K562 (cell line): ENCODE data around the gene CD82. TPM values are rescaled to one million over a fixed set of nuclear protein-coding genes. Genes with fewer than 3 reads are reported as not detected.

ENCODE experiments used
- ATAC-seq: fragments of 200-7000 bp; cut with Tn5 transposase; 3 replicates; pipeline ENCODE4 v1.9.1; 2020; ENCODE audit warnings: moderate library complexity
- BruUV-seq: library from RNA; stranded (reverse); fragments of 400-500 nt; replicated peaks from 2 replicates; lab custom pipeline; 2021; lab: Mats Ljungman, UMichigan
- CTCF ChIA-PET: fragments of 300-600 bp; formaldehyde crosslinking; extraction: SDS; loops from one replicate; lab custom pipeline; 2021; ENCODE audit warnings: low intra/inter-chr PET ratio; lab: Yijun Ruan, JAX
- POLR2A ChIA-PET: fragments of 300-600, 350-650 bp; sonication (Branson Sonifier 250); formaldehyde crosslinking; extraction: SDS; loops from one replicate; lab custom pipeline; 2021; ENCODE audit warnings: antibody characterized with exemption, inconsistent platforms; lab: Yijun Ruan, JAX
- DNase-seq, 4 experiments: peaks; one replicate each; pipeline versions ENCODE4 v3.0.0 to v3.0.0-alpha.2; 2011 to 2018; ENCODE audit warnings: low spot score in 3 of 4, mixed read lengths in 3 of 4; ENCODE audit errors: extremely low read depth in 1 of 4
- FAIRE-seq: peaks from 2 replicates; lab custom pipeline; 2011; peaks lifted over from hg19 to GRCh38; lab: Jason Lieb, UNC
- H2AFZ ChIP-seq: 2 replicates; pipeline ENCODE4 v1.6.0; 2011; ENCODE audit warnings: low read depth, low read length, control low read depth, inconsistent platforms
- H3K27ac ChIP-seq: fragments of 200-600 bp; 3 replicates; pipeline ENCODE4 v1.8.0; 2011; ENCODE audit warnings: low read depth, mild to moderate bottlenecking, control low read depth, inconsistent platforms, low read length, moderate library complexity, mixed read lengths; ENCODE audit errors: extremely low read depth
- H3K27me3 ChIP-seq, 2 experiments: fragments of 300-600 bp in 1 of 2; 2 replicates in 1 of 2; 3 replicates in 1 of 2; pipeline versions ENCODE4 v1.6.0 to v1.8.0; 2011; ENCODE audit warnings: inconsistent platforms in 2 of 2, low read length in 2 of 2, mild to moderate bottlenecking in 1 of 2, mixed read lengths in 1 of 2, moderate library complexity in 1 of 2; ENCODE audit not compliant: control insufficient read depth in 2 of 2, insufficient read depth in 2 of 2
- H3K36me3 ChIP-seq: fragments of 300-600 bp; 3 replicates; pipeline ENCODE4 v1.8.0; 2011; ENCODE audit warnings: mild to moderate bottlenecking, low read length, inconsistent platforms; ENCODE audit not compliant: control insufficient read depth, insufficient read depth
- H3K4me1 ChIP-seq, 2 experiments: fragments of 200-600 bp in 1 of 2; replicated peaks in 1 of 2; 2 replicates in 1 of 2; 3 replicates in 1 of 2; pipeline versions ENCODE4 v1.5.1 to v1.8.0; 2011; ENCODE audit warnings: inconsistent platforms in 2 of 2, low read length in 2 of 2, mild to moderate bottlenecking in 1 of 2, mixed read lengths in 1 of 2, moderate library complexity in 1 of 2; ENCODE audit not compliant: control insufficient read depth in 2 of 2, insufficient read depth in 2 of 2
- H3K4me2 ChIP-seq: 2 replicates; pipeline ENCODE4 v1.6.1; 2011; ENCODE audit warnings: low read length, control low read depth, inconsistent platforms, mixed read lengths; ENCODE audit not compliant: insufficient read depth
- H3K4me3 ChIP-seq: fragments of 200-600 bp; sonication (generic), shearing (Covaris generic); 2 replicates; pipeline ENCODE4 v1.5.1; 2016; ENCODE audit warnings: control low read depth, inconsistent platforms
- H3K79me2 ChIP-seq: fragments of 200-600 bp; 3 replicates; pipeline ENCODE4 v1.8.0; 2011; ENCODE audit warnings: low read length, inconsistent platforms; ENCODE audit not compliant: control insufficient read depth, insufficient read depth
- H3K9ac ChIP-seq, 2 experiments: 2 replicates each; pipeline versions ENCODE4 v1.6.0 to v1.6.1; 2011; ENCODE audit warnings: low read depth in 2 of 2, low read length in 2 of 2, control low read depth in 1 of 2, inconsistent platforms in 1 of 2, mild to moderate bottlenecking in 1 of 2, mixed read lengths in 1 of 2; ENCODE audit not compliant: insufficient read depth in 1 of 2
- H3K9me1 ChIP-seq: one replicate; pipeline ENCODE4 v1.6.0; 2011; ENCODE audit warnings: inconsistent platforms, mild to moderate bottlenecking, low read length, moderate library complexity; ENCODE audit not compliant: control insufficient read depth, insufficient read depth
- H3K9me3 ChIP-seq: replicated peaks from 2 replicates; pipeline ENCODE4 v1.5.1; 2011; ENCODE audit warnings: low read depth, low read length, inconsistent platforms; ENCODE audit not compliant: control insufficient read depth, insufficient read depth
- H4K20me1 ChIP-seq: replicated peaks from 2 replicates; pipeline ENCODE4 v1.6.1; 2011; ENCODE audit warnings: low read length, inconsistent platforms, mixed read lengths; ENCODE audit not compliant: control insufficient read depth, insufficient read depth
- CAMTA2 ChIP-seq: fragments of 250-450 bp; sonication (Bioruptor Pico); conservative IDR thresholded peaks from 2 replicates; pipeline ENCODE4 v1.5.1; 2022
- CCNT2 ChIP-seq: IDR thresholded peaks from 2 replicates; pipeline ENCODE4 v1.6.1; 2011; ENCODE audit warnings: borderline replicate concordance, low read depth, mild to moderate bottlenecking, moderate library complexity, mixed read lengths, low read length; ENCODE audit not compliant: insufficient read length; ENCODE audit errors: extremely low read depth
- CHAMP1 ChIP-seq: fragments of 450-650 bp; IDR thresholded peaks from 2 replicates; pipeline ENCODE4 v1.6.1; 2016; ENCODE audit warnings: mild to moderate bottlenecking
- CHD1 ChIP-seq: fragments of 200-600 bp; sonication (generic); IDR thresholded peaks from one replicate; pipeline ENCODE4 v1.6.1; 2012; ENCODE audit warnings: mild to moderate bottlenecking, moderate library complexity, low read length, inconsistent platforms
- FOXA3 ChIP-seq, 2 experiments: fragments of 450-650 bp in 1 of 2; sonication (generic) in 1 of 2; formaldehyde crosslinking; IDR thresholded peaks in 1 of 2; conservative IDR thresholded peaks in 1 of 2; 2 replicates each; pipeline versions ENCODE4 v1.4.0 to v1.8.0; 2020 to 2022; ENCODE audit warnings: mild to moderate bottlenecking in 2 of 2, missing genetic modification reagents in 1 of 2
- ILK ChIP-seq: fragments of 450-650 bp; IDR thresholded peaks from 2 replicates; pipeline ENCODE4 v1.6.1; 2016; ENCODE audit warnings: missing genetic modification characterization, low read depth, mild to moderate bottlenecking, missing compliant biosample characterization, moderate library complexity, borderline replicate concordance
- KLF13 ChIP-seq: fragments of 450-650 bp; IDR thresholded peaks from 2 replicates; pipeline ENCODE4 v1.6.1; 2016; ENCODE audit warnings: missing genetic modification characterization, low read depth, mild to moderate bottlenecking, missing compliant biosample characterization, moderate library complexity, borderline replicate concordance
- NFRKB ChIP-seq: fragments of 450-650 bp; IDR thresholded peaks from 2 replicates; pipeline ENCODE4 v1.6.1; 2016; ENCODE audit warnings: low read depth
- PKNOX1 ChIP-seq: fragments of 450-650 bp; IDR thresholded peaks from 2 replicates; pipeline ENCODE4 v1.6.1; 2016
- POLR2AphosphoS5 ChIP-seq: IDR thresholded peaks from 2 replicates; pipeline ENCODE4 v1.6.1; 2011; ENCODE audit warnings: mild to moderate bottlenecking, low read depth, low read length, moderate library complexity; ENCODE audit not compliant: control insufficient read depth, insufficient read depth
- RBM17 ChIP-seq: fragments of 200-400 bp; formaldehyde crosslinking; IDR thresholded peaks from 2 replicates; pipeline ENCODE4 v1.6.1; 2017; ENCODE audit warnings: low read depth, mild to moderate bottlenecking, low read length, borderline replicate concordance
- SMARCA4 ChIP-seq: fragments of 450-650 bp; IDR thresholded peaks from 2 replicates; pipeline ENCODE4 v1.6.1; 2016
- SMARCA5 ChIP-seq: fragments of 450-650 bp; IDR thresholded peaks from 2 replicates; pipeline ENCODE4 v1.6.1; 2016
- ZNF280B ChIP-seq: fragments of 250-450 bp; sonication (Bioruptor Pico); IDR thresholded peaks from 2 replicates; pipeline ENCODE4 v1.5.1; 2021; ENCODE audit warnings: mild to moderate bottlenecking
- ZNF41 ChIP-seq: fragments of 250-450 bp; sonication (Bioruptor Pico); conservative IDR thresholded peaks from 2 replicates; pipeline ENCODE4 v1.4.0; 2020; ENCODE audit warnings: mild to moderate bottlenecking
- ZNF445 ChIP-seq: fragments of 250-450 bp; sonication (Bioruptor Pico); IDR thresholded peaks from 2 replicates; pipeline ENCODE4 v1.4.0; 2020; ENCODE audit warnings: low read depth, mild to moderate bottlenecking, moderate library complexity
- ZNF586 ChIP-seq: fragments of 450-650 bp; formaldehyde crosslinking; conservative IDR thresholded peaks from 2 replicates; pipeline ENCODE4 v1.4.0; 2020; ENCODE audit warnings: mild to moderate bottlenecking, moderate library complexity
- ZNF75A ChIP-seq: fragments of 450-650 bp; formaldehyde crosslinking; IDR thresholded peaks from 2 replicates; pipeline ENCODE4 v1.4.0; 2020; ENCODE audit warnings: mild to moderate bottlenecking
- ZNF785 ChIP-seq: fragments of 250-450 bp; sonication (Bioruptor Pico); IDR thresholded peaks from 2 replicates; pipeline ENCODE4 v1.4.0; 2020; ENCODE audit warnings: mild to moderate bottlenecking
- WGBS: fragments of 100-300 bp; shearing (Covaris generic); methylation state at CpG from one replicate; pipeline ENCODE4 v1.1.6; 2016; ENCODE audit warnings: low coverage, mixed read lengths; ENCODE audit not compliant: insufficient coverage; ENCODE audit errors: missing lambda C conversion rate; 5-methylcytosine and 5-hydroxymethylcytosine counted together
- in situ Hi-C: fragments of 300-500 bp; cut with MboI; formaldehyde crosslinking; loops from 4 replicates; pipeline ENCODE4 v1.15.0; 2018; ENCODE audit warnings: inconsistent platforms, mixed read lengths
- intact Hi-C: fragments of 100-400 bp; cut with micrococcal nuclease; formaldehyde crosslinking; loops from 2 replicates; pipeline ENCODE4 v1.14.2; 2022
- polyA plus RNA-seq, 8 experiments: library from polyadenylated mRNA; depleted of rRNA in 4 of 8; stranded (reverse) in 5 of 8; unstranded in 3 of 8; fragments of >200 nt; fragmentation: Nextera tagmentation in 2 of 8; fragmentation: Illumina TruSeq in 1 of 8; extraction: Ambion mirVana in 2 of 8; extraction: Trizol in 1 of 8; gene quantifications; 2 replicates each; pipeline versions ENCODE4 v1.2.1 to v1.2.3, GENCODE V29; 2011 to 2014; ENCODE audit warnings: inconsistent platforms in 1 of 8, missing spikeins in 1 of 8
- total RNA-seq, 7 experiments: library from RNA; depleted of rRNA in 6 of 7; stranded (reverse); fragments of >200 nt in 6 of 7; fragmentation: Illumina TruSeq in 2 of 7; extraction: Trizol in 2 of 7; gene quantifications; 2 replicates each; pipeline versions ENCODE4 v1.2.1 to v1.2.3, GENCODE V29; 2011 to 2021; ENCODE audit warnings: low replicate concordance in 1 of 7

CD82 gene
- total and polyA plus RNA-seq, 9 of the 15 experiments (the other 6 are each of a cell fraction or from before 2014, with no cell fraction given) = 0.27 to 9.4 (median 3.0) TPM

- Histone ChIP-seq H3K36me3 (no peaks in the 10 kb centered on the region), H3K27me3 (peaks cover 28 to 67% of the 10 kb centered on the region in 2 experiments; a peak in 4 of 5 replicates), H3K27ac (no peak overlapping the region), H3K9me1 (no peaks in the 10 kb centered on the region), H3K4me2 (no peak overlapping the region), H4K20me1 (no peaks in the 10 kb centered on the region), H2AFZ (no peak overlapping the region), H3K79me2 (no peaks in the 10 kb centered on the region), H3K4me3 (no peak overlapping the region), H3K9me3 (no peaks in the 10 kb centered on the region)
- FAIRE-seq (no peak), ATAC-seq (no peak), DNase-seq (no peak)
- in situ Hi-C loops = no loop called here
- no peak for TF ChIP-seq CAMTA2 (CRISPR knock-in tag)
- no peak for TF ChIP-seq SMARCA4
- TF ChIP-seq NFRKB = no peak
- no peak for TF ChIP-seq ZNF75A
- no peak for TF ChIP-seq PKNOX1
- no peak for TF ChIP-seq ZNF280B (CRISPR knock-in tag)
- TF ChIP-seq ZNF445 = no peak
- TF ChIP-seq RBM17 = no peak
- no peak for TF ChIP-seq ILK (tag)
- no peak for TF ChIP-seq ZNF586
- no peak for TF ChIP-seq ZNF785 (CRISPR knock-in tag)
- no peak for TF ChIP-seq KLF13 (tag)
- no peak for TF ChIP-seq CCNT2
- no peak for TF ChIP-seq POLR2AphosphoS5
- no peak for TF ChIP-seq SMARCA5
- no peak for TF ChIP-seq CHD1
- TF ChIP-seq ZNF41 (CRISPR knock-in tag) = no peak
- no peak for TF ChIP-seq FOXA3 (CRISPR knock-in tag; conservative IDR thresholded peaks at IDR 0.05 in 1 of 2, IDR thresholded peaks at IDR 0.05 in 1 of 2)
- TF ChIP-seq CHAMP1 = no peak
- TF ChIP-seq, all 486 proteins: peak for 0
- 20% methylated on average over 6 of the region's 6 CpGs for WGBS
- Histone ChIP-seq H3K4me1 (peaks cover 7 to 10% of the 10 kb centered on the region in 2 experiments; a peak in 4 of 5 replicates), H3K9ac (no peak overlapping the region)
- intact Hi-C loops = no loop called here
- CTCF ChIA-PET = interaction anchor here (1.3 kb wide), 1 partner anchor 280 kb away, joined by 5 read pairs; no protein-coding TSS in a partner anchor
- POLR2A ChIA-PET = no interaction called here
- no TSS peak for BruUV-seq
Observed at GRCh38 chr11:44631831-44632230, 66.4 kb downstream of the CD82 start.
